ENCODE measurements around the gene NCAPD2. TPM values are rescaled to one million over a fixed set of nuclear protein-coding genes. Genes with fewer than 3 reads are reported as not detected.

NCAPD2 gene
- total and polyA plus RNA-seq, 12 donors, result 6.6 to 33.9 (median 20.9) TPM

DNA sequence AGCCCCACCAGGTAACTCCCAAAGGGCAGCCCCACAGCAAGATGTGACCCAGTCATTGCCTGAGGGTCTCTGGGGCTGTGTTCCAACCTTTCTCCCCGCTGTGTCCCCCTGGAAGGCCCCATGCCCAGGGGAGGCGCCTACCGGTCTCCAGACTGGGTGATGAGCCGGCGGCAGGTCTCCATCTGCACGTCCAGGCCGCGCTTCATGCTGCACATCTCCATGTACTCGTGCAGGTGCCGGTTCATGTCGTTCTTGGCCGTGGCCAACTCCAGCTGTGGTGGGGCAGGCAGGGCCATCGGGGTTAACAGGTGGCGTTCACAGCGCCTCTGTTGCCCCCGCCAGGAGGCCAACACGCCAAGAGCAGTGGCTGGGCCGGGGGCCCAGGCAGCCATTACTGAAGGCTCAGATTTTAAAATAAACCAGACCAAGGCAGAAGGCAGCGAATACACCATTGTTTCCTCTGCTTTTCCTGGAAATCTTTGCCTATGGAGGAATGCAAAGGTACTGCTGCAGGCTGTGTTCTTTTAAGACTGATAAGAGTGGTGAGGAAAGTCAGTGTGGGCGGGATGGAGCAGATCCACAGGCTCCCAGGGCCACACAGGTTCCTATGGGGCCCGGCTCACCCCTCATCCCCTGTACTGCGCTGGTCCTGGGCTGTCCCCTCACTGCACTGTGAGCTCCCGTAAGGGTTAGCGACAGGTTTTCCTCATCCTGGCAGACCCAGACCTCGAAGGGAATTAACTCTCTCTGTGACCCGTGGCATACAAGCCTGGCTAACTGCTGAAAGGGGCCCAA lies 47.7 kb downstream of the NCAPD2 start:
- H3K4me1 ChIP-seq (replicated peaks in 1 of 2), result peaks cover 21 to 42% of the 10 kb centered on the region in 2 donors
- DNase-seq, result peak in 1 of 7 donors; percentile 28
- no peak for TF ChIP-seq POLR2A (IDR thresholded peaks at IDR 0.05)
- TF ChIP-seq, protein P1, sequence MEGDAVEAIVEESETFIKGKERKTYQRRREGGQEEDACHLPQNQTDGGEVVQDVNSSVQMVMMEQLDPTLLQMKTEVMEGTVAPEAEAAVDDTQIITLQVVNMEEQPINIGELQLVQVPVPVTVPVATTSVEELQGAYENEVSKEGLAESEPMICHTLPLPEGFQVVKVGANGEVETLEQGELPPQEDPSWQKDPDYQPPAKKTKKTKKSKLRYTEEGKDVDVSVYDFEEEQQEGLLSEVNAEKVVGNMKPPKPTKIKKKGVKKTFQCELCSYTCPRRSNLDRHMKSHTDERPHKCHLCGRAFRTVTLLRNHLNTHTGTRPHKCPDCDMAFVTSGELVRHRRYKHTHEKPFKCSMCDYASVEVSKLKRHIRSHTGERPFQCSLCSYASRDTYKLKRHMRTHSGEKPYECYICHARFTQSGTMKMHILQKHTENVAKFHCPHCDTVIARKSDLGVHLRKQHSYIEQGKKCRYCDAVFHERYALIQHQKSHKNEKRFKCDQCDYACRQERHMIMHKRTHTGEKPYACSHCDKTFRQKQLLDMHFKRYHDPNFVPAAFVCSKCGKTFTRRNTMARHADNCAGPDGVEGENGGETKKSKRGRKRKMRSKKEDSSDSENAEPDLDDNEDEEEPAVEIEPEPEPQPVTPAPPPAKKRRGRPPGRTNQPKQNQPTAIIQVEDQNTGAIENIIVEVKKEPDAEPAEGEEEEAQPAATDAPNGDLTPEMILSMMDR (IDR thresholded peaks at IDR 0.05), result no peak
- no peak overlapping the region for H3K4me3 ChIP-seq
- H3K27ac ChIP-seq, result peak overlapping the region in 4 of 5 donors; percentile 64 to 86 (median 74)
- no peaks in the 10 kb centered on the region for H3K27me3 ChIP-seq
- no peaks in the 10 kb centered on the region for H3K9me3 ChIP-seq (replicated peaks in 1 of 3)
- H3K36me3 ChIP-seq (replicated peaks in 1 of 2), result peaks cover 0 to 43% of the 10 kb centered on the region in 2 donors
- 83 to 89% (median 88%) methylated on average over 17 to 26 of the region's 26 CpGs for WGBS, 4 donors
- intact Hi-C loops (cut with DNase I), result loop anchor here in 1 of 2 donors (10.0 kb wide), 1 partner anchor 217 kb away; no protein-coding TSS in a partner anchor

DNA sequence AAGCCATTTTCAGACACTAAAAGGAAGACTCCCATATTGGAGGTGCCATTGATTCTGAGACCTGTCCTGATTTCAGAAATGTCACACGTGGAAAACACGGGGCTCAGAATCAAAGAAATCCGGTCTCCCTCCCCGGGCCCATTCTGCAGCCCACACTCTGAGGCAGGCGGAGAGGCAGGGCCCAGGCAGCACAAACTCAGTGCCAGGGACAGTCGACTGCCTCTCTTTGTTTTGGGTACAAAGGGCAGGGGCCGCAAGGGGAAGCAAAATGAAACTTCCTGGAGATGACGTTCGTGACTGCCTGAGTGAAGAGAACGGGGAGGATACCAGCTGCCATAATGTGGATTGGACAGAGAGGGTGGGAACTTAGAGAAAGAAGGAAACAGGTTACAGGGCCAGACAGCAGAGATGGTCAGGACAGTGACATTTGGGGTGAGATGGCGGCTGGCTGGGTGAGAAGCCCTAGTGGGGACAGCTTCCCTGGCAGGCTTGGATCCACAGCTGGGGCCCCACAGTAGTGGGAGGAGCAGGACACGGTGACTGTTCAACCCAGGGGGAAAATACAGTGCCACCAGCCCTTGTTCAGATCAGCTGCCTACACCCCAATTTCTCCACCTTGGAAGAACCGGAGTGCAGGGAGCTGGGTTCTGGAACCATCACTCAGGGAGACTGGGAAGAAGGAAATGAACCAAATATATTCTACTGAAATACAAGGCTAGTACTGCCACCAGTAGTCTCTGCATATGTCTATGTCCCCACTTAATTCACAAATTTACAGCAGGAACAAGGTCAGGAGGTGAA lies 48.5 kb downstream of the NCAPD2 start:
- Histone ChIP-seq H3K27ac (peak overlapping the region in 2 of 5 donors; percentile 83 to 86), H3K4me1 (replicated peaks in 1 of 2) (peaks cover 18 to 33% of the 10 kb centered on the region in 2 donors), H3K9me3 (replicated peaks in 1 of 3) (no peaks in the 10 kb centered on the region), H3K36me3 (replicated peaks in 1 of 2) (peaks cover 0 to 43% of the 10 kb centered on the region in 2 donors), H3K4me3 (no peak overlapping the region), H3K27me3 (no peaks in the 10 kb centered on the region)
- intact Hi-C loops (cut with DNase I), result loop anchor here in 1 of 2 donors (10.0 kb wide), 1 partner anchor 218 kb away; no protein-coding TSS in a partner anchor
- 76 to 80% (median 78%) methylated on average over 11 to 13 of the region's 13 CpGs for WGBS, 4 donors
- TF ChIP-seq, protein P1 (IDR thresholded peaks at IDR 0.05), result no peak
- no peak for TF ChIP-seq POLR2A (IDR thresholded peaks at IDR 0.05)
- peak in 3 of 7 donors; percentile 22 to 64 (median 32) for DNase-seq

DNA sequence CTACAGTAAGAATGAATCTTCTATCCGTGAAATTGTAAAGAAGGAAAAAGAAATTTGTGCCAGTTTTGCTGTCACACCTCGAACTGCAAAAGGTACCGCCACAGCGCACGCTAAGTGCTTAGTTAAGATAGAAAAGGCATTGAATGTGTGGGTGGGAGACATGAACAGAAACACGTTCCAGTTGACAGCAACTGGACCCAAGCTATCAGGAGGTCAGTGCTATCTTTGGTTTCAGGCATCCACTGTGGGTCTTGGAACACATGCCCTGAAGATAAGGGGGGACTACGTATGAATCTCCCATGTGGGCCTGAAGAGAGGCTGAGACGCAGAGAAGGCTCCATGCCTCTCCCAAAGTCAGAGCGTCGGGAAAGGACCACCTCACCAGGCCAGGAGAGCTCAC lies 52.1 kb downstream of the NCAPD2 start:
- intact Hi-C loops (cut with DNase I), result loop anchor here in 1 of 2 donors (10.0 kb wide), 1 partner anchor 221 kb away; no protein-coding TSS in a partner anchor
- 90 to 93% (median 92%) methylated on average over 10 of the region's 10 CpGs for WGBS, 4 donors

More for the DNA sequence above, 52.1 kb downstream of the NCAPD2 start:
- no peaks in the 10 kb centered on the region for H3K9me3 ChIP-seq (replicated peaks in 1 of 3)
- H3K27ac ChIP-seq, result no peak overlapping the region
- no peaks in the 10 kb centered on the region for H3K27me3 ChIP-seq
- no peak for DNase-seq
- no peak overlapping the region for H3K4me3 ChIP-seq
- peaks cover 0 to 48% of the 10 kb centered on the region in 2 donors for H3K36me3 ChIP-seq (replicated peaks in 1 of 2)
- TF ChIP-seq, protein P1 (IDR thresholded peaks at IDR 0.05), result no peak
- peaks cover 15 to 44% of the 10 kb centered on the region in 2 donors for H3K4me1 ChIP-seq (replicated peaks in 1 of 2)
